GM12875 (cell line): ENCODE data around the gene RASSF8.
A peak's percentile ranks its signal among the peaks of the same experiment; 100 is the strongest.

Source experiments
- H3K4me3 ChIP-seq: one replicate; pipeline ENCODE4 v1.5.1; 2011; ENCODE audit warnings: low read depth, low read length, control low read depth
- CTCF ChIP-seq: IDR thresholded peaks from 2 replicates; pipeline ENCODE4 v1.5.1; 2011; ENCODE audit warnings: low read depth, mild to moderate bottlenecking, control low read depth, inconsistent platforms, low read length, moderate library complexity, borderline replicate concordance; ENCODE audit not compliant: insufficient read depth

Gene RASSF8

GRCh38 chr12:26022043-26022442 lies 63.6 kb downstream of the RASSF8 start:
- TF ChIP-seq CTCF: no peak
- H3K4me3 ChIP-seq: no peak overlapping the region

GRCh38 chr12:26026713-26027112 lies 68.2 kb downstream of the RASSF8 start:
- no peak overlapping the region for H3K4me3 ChIP-seq
- TF ChIP-seq CTCF: no peak

GRCh38 chr12:26027401-26027800 lies 68.9 kb downstream of the RASSF8 start:
- TF ChIP-seq CTCF: no peak
- no peak overlapping the region for H3K4me3 ChIP-seq

- TF ChIP-seq CTCF: peak; percentile 58; the same call in 1 of the 2 replicates
- H3K4me3 ChIP-seq: no peak overlapping the region
These were observed 70.7 kb downstream of the RASSF8 start for GRCh38 chr12:26028953-26029735.

- H3K4me3 ChIP-seq: no peak overlapping the region
- TF ChIP-seq CTCF: no peak
These were observed 71.2 kb downstream of the RASSF8 start for GRCh38 chr12:26029736-26030022.

- no peak for TF ChIP-seq CTCF
- H3K4me3 ChIP-seq: no peak overlapping the region
These were observed 71.9 kb downstream of the RASSF8 start for GRCh38 chr12:26030371-26030770.

- H3K4me3 ChIP-seq: no peak overlapping the region
- TF ChIP-seq CTCF: no peak
These were observed 72.8 kb downstream of the RASSF8 start for GRCh38 chr12:26031318-26031717.
